ENCODE data around the gene MFN2. TPM values are rescaled to one million over a fixed set of nuclear protein-coding genes. Genes with fewer than 3 reads are reported as not detected.

The MFN2 gene
- total RNA-seq, 1 experiment from 2014 or later = 104 TPM

- Histone ChIP-seq H3K27me3 (ENCODE audit: control insufficient read depth, insufficient read depth, low read length) (no peaks in the 10 kb centered on the region), H3K9me3 (ENCODE audit: control insufficient read depth, insufficient read depth, low read depth, low read length) (no peaks in the 10 kb centered on the region), H3K4me3 (ENCODE audit: low read depth in 2 of 2, low read length in 2 of 2) (no peak overlapping the region), H3K36me3 (ENCODE audit: control insufficient read depth, insufficient read depth, low read length) (peaks cover 8% of the 10 kb centered on the region), H3K27ac (ENCODE audit: low read length) (no peak overlapping the region), H3K4me1 (ENCODE audit: control insufficient read depth, insufficient read depth, low read length) (no peaks in the 10 kb centered on the region)
- TF ChIP-seq TCF7L2 (IDR thresholded peaks at IDR 0.05; ENCODE audit: low read depth, low read length) (no peak), SIN3A (IDR thresholded peaks at IDR 0.05; ENCODE audit: borderline replicate concordance, insufficient read depth, low read depth, low read length) (no peak), CTCF (IDR thresholded peaks at IDR 0.05) (no peak), REST (IDR thresholded peaks at IDR 0.05; ENCODE audit: insufficient read depth in 1 of 2, low read depth in 2 of 2, low read length in 1 of 2) (no peak), POLR2AphosphoS5 (IDR thresholded peaks at IDR 0.05; ENCODE audit: low read depth, low read length) (no peak)
- POLR2A ChIA-PET = no interaction called here
- CTCF ChIA-PET = no interaction called here
- intact Hi-C loops (cut with micrococcal nuclease; ENCODE audit: unreplicated experiment) (no loop called here), in situ Hi-C loops (cut with HindIII; ENCODE audit: low pct_unique_long_range_greater_than_20kb, low sequenced_read_pairs) (no loop called here)
- no peak for DNase-seq (ENCODE audit: low read depth, low spot score)
- no peak for ATAC-seq
- no TSS peak for BruUV-seq (replicated peaks)
These were observed 20.0 kb upstream of the MFN2 start for GRCh38 chr1:11960276-11960675.

DNA sequence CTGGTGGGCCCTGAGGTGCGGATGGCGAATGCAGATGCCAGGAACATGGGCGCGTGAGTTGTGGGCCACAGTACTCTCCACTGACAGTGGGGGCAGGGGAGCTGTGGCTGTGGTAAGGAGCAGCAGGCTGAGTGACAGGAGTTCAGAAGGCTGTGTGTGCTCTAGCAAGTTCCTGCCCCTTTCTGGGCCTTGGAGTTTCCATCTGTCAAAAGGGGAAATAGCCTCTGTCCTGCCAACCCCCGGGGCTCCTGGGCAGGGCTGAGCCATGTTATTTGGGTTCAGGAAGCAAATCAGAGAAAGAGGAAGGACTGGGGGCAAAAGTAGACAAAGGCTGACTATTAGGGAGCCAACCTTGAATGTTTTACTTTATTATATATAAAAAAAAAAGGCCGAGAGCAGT lies 19.5 kb upstream of the MFN2 start:
- ChIA-PET CTCF (no interaction called here), POLR2A (no interaction called here)
- in situ Hi-C loops (cut with HindIII; ENCODE audit: low pct_unique_long_range_greater_than_20kb, low sequenced_read_pairs) = no loop called here
- intact Hi-C loops (cut with micrococcal nuclease; ENCODE audit: unreplicated experiment) = no loop called here
- no peaks in the 10 kb centered on the region for H3K4me1 ChIP-seq (ENCODE audit: control insufficient read depth, insufficient read depth, low read length)
- ATAC-seq (no peak; the same call in 1 of the 2 replicates), DNase-seq (ENCODE audit: low read depth, low spot score) (no peak)
- no TSS peak for BruUV-seq (replicated peaks)
- H3K27me3 ChIP-seq (ENCODE audit: control insufficient read depth, insufficient read depth, low read length) = no peaks in the 10 kb centered on the region
- TF ChIP-seq POLR2AphosphoS5 (IDR thresholded peaks at IDR 0.05; ENCODE audit: low read depth, low read length) = no peak
- no peak for TF ChIP-seq CTCF (IDR thresholded peaks at IDR 0.05)
- TF ChIP-seq REST (IDR thresholded peaks at IDR 0.05; ENCODE audit: insufficient read depth in 1 of 2, low read depth in 2 of 2, low read length in 1 of 2) = no peak
- no peak for TF ChIP-seq SIN3A (IDR thresholded peaks at IDR 0.05; ENCODE audit: borderline replicate concordance, insufficient read depth, low read depth, low read length)
- no peak for TF ChIP-seq TCF7L2 (IDR thresholded peaks at IDR 0.05; ENCODE audit: low read depth, low read length)
- H3K27ac ChIP-seq (ENCODE audit: low read length) = no peak overlapping the region
- no peaks in the 10 kb centered on the region for H3K9me3 ChIP-seq (ENCODE audit: control insufficient read depth, insufficient read depth, low read depth, low read length)
- no peak overlapping the region for H3K4me3 ChIP-seq (ENCODE audit: low read depth in 2 of 2, low read length in 2 of 2)
- H3K36me3 ChIP-seq (ENCODE audit: control insufficient read depth, insufficient read depth, low read length) = peaks cover 8% of the 10 kb centered on the region
